Camera-type eye (tissue), 1 donor: ENCODE data around the gene GUCY2C. TPM values are rescaled to one million over a fixed set of nuclear protein-coding genes. Genes with fewer than 3 reads are reported as not detected.

Experiments used
- total RNA-seq: library from RNA; depleted of rRNA; stranded (reverse); fragments of >200 nt; gene quantifications from one replicate; pipeline ENCODE4 v1.2.3, GENCODE V29; 2014

Gene GUCY2C
- 0.11 TPM for total RNA-seq

DNA sequence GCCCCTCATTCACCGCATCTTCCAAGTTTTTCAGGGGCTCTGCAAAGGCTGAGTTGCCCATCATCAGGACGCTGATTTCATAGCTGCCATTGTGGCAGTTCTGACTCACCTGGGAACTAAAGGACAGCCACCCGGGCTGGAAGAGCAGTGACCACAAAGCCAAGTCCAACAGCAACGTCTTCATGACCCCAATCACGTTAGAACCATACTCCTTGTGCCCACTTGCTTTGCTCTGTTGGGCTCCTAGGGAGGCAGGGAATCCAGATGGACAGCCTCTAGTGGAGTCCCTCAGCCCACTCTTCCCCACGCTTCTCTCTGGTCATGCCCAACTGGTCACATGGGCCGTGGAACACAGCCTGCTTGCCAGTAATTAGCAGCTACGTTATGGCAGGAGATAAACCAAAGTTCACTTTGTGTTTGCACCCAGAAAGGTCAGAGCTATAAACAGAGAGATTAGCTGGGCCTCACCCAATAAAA lies at the start of gene GUCY2C:
GUCY2C (minus strand) TSS at position 335 of the 477 bp plus-strand sequence; CDS start at position 184, 151 bp downstream.

DNA sequence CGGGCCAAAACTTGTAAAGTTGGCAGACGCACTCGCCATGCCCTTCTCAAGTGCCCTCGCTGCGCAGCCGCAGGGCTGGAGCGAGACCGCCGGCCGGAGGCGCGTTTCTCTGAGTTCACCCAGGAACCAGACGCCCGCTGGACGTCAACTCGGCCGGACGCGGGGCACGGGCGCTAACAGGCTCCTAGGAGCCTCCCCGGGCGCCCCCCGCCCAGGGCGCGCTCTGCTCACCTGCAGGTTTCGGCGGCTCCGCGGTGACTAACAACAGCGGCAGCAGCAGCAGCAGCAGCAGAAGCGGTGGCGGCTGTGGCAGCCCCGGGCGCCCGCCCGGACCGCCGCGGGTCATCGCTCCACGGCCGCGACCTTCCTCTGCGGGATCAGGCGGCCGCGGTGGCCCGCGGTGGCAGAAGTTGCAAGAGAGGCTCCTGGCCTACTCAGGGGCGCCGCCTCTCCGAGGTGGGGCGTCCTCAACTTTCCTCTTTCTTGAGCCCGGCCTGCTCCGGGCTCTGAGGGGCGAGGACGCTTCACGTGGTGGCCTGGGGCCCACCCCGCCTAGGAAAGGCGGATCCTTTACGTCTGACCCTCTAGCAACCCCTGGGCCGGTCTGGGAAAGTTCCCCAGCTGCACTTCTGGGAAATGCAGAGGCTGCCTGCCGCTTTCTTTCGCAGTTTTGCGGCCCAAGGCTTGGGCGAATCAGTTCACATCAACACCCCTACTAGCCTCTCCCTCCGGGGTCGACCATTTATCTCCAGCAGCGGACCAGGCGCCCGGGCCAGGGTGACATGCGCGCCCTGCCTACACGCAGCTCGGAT lies 128.8 kb downstream of the GUCY2C start, which contains the start of gene PLBD1:
PLBD1 (minus strand) TSS at position 533 of the 812 bp plus-strand sequence; CDS start at position 346, 187 bp downstream.

Other genes with a start within 250 kb of the GUCY2C start
- 13.8 TPM for gene PLBD1, start 128.7 kb downstream of the GUCY2C start, total RNA-seq
- gene WBP11, start 106.9 kb upstream of the GUCY2C start, total RNA-seq, result 36.7 TPM
- gene C12orf60, start 107.1 kb upstream of the GUCY2C start, total RNA-seq, result 10.1 TPM
- 7.9 TPM for gene SMCO3, start 117.6 kb upstream of the GUCY2C start, total RNA-seq
- 0.44 TPM for gene ART4, start 146.9 kb upstream of the GUCY2C start, total RNA-seq
- gene MGP, start 189.3 kb upstream of the GUCY2C start, total RNA-seq, result 186 TPM
- gene ERP27, start 241.9 kb upstream of the GUCY2C start, total RNA-seq, result 1.3 TPM